ENCODE results near the gene ASB16. TPM values are rescaled to one million over a fixed set of nuclear protein-coding genes. Genes with fewer than 3 reads are reported as not detected.
"Not testable (repeated sequence)": the region's sequence is repeated elsewhere in the genome, so short reads cannot be mapped to it uniquely, and the experiment has no call there.

Gene ASB16
- total RNA-seq, 1 donor from 2014 or later = 12.9 TPM

- no peaks in the 10 kb centered on the region for H3K36me3 ChIP-seq
- no peak for DNase-seq
- H3K9me3 ChIP-seq (replicated peaks) = no peaks in the 10 kb centered on the region
- no peak for TF ChIP-seq CTCF (IDR thresholded peaks at IDR 0.05; ENCODE audit: borderline replicate concordance)
- H3K4me3 ChIP-seq = no peak overlapping the region
- H3K4me1 ChIP-seq = peaks cover 9% of the 10 kb centered on the region
- no peak overlapping the region for H3K27ac ChIP-seq (replicated peaks)
- intact Hi-C loops (cut with micrococcal nuclease) = no loop called here
- peaks cover 11% of the 10 kb centered on the region for H3K27me3 ChIP-seq (ENCODE audit: low read depth)
Measured at GRCh38 chr17:44133918-44134476, 36.5 kb upstream of the ASB16 start.

DNA sequence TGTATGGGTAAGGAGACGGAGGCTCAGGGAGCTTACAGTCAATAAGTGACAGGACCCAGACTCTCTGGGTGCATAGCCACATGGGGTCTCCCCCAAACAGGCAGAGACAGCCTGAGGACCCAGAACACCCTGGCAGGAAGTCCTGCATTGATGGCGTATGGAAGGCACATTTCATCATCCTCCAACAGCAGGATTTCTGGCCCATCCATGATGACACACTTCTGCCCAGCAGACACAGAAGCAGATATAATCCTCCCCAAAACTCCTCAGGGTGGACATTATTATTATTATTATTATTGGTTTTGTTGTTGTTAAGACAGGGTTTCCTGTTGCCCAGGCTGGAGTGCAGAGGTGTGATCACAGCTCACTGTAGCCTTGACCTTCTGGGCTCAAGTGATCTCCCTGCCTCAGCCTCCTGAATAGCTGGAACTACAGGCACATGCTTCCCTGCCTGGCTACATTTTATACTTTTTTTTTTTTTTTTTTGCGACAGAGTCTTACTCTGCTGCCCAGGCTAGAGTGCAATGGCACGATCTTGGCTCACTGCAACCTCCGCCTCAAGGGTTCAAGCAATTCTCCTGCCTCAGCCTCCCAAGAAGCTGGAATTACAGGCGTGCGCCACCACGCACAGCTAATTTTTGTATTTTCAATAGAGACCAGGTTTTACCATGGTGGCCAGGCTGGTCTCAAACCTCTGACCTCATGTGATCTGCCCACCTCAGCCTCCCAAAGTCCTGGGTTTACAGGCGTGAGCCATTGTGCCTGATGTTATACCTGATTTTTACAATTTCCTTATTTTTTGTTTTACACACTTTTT, 35.5 kb upstream of the ASB16 start:
- H3K27me3 ChIP-seq (ENCODE audit: low read depth) = peaks cover 11% of the 10 kb centered on the region
- no peak overlapping the region for H3K4me3 ChIP-seq
- no peak for DNase-seq
- TF ChIP-seq CTCF (IDR thresholded peaks at IDR 0.05; ENCODE audit: borderline replicate concordance) = no peak
- H3K36me3 ChIP-seq = no peaks in the 10 kb centered on the region
- no peaks in the 10 kb centered on the region for H3K9me3 ChIP-seq (replicated peaks)
- intact Hi-C loops (cut with micrococcal nuclease) = no loop called here
- H3K4me1 ChIP-seq = peaks cover 9% of the 10 kb centered on the region
- no peak overlapping the region for H3K27ac ChIP-seq (replicated peaks)

DNA sequence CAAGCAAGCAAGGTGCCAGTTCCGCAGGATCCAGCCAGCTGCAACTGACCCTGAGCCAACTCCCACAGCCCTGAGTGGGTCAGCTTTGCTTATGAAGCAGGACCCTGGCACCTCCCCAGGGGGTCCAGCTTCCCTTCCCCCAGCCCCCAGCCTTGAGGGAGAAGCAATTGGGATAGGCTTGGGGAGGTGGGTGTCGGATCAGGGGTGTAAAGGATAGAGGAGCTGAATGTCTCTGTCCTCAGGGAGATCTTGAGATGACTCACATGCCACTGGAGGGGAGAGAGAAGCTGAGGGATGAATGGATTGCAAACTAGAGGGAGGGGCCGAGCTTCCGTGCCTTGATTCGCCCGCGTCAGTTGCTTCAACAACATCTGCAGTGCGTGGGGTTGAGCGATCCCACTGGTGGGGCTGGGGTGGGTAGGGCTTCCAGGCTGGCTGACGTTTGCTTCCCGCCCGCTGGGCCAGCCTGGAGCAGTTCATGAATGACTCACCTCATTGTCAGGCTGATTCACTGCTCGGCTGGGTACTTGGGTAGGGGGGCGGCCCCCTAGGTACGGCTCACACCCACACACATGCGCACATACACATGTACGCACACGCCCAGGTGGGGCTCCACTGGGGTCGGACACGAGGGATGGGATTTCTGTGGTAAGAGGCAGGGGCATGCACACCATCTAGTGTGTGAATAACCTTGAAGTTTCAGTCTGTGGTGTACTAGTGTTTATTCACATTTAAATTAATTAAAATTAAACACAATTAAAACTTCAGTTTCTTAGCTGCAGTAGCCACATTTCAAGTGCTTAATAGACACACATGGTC, 32.4 kb upstream of the ASB16 start:
- DNase-seq = peak; percentile 63
- Histone ChIP-seq H3K4me1 (peaks cover 24% of the 10 kb centered on the region), H3K36me3 (no peaks in the 10 kb centered on the region), H3K4me3 (no peak overlapping the region), H3K27me3 (ENCODE audit: low read depth) (peaks cover 11% of the 10 kb centered on the region), H3K9me3 (replicated peaks) (no peaks in the 10 kb centered on the region), H3K27ac (replicated peaks) (no peak overlapping the region)
- no peak for TF ChIP-seq CTCF (IDR thresholded peaks at IDR 0.05; ENCODE audit: borderline replicate concordance)
- intact Hi-C loops (cut with micrococcal nuclease) = no loop called here

DNA sequence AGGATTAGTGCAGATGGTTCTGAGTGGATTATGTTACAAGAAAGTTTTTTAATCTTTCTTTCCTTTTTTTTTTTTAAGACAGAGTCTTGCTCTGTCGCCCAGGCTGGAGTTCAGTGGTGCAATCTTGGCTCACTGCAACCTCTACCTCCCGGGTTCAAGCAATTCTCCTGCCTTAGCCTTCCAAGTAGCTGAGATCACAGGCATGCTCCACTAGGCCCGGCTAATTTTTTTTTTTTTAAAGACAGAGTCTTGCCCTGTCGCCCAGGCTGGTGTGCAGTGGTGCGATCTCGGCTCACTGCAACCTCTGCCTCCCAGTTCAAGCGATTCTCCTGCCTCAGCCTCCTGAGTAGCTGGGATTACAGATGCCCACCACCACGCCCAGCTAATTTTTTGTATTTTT, 26.6 kb upstream of the ASB16 start:
- intact Hi-C loops (cut with micrococcal nuclease); H3K27ac ChIP-seq (replicated peaks): not testable (repeated sequence)

DNA sequence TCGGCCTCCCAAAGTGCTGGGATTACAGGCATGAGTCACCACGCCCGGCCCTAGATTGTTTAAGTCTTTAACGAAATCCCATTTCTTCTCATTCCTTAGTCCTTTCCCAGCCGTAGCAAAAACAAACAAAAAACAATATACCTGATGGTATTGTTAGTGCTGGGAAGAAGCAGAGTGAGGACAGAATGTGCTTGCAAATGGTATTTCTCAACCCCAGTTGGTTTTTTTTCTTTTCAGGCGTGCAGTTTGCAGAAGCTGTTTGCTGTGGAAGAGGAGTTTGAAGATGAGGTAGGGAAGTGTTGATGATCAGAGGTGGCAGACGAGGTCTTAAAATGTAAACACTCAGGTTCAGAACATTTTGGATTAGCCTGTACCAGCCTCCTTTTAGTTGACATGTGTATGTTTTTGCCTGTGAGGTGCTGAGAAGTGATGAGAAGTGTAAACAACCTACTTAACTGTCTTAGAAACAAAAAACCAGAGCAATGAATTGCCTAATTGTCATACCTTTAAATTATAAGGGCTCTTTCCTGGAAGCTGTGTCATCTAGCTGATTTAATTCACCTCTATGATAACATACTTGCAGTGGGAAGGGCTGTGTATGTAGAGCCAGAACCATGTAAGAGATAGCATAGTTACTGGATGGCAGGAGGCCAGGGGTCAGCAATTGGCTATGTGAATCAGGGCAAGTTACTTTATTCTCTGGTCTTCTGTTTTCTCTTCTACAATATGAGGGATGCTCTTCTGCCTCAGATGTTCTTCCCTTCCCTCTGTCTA, 25.4 kb upstream of the ASB16 start:
- H3K4me1 ChIP-seq = peaks cover 58% of the 10 kb centered on the region
- intact Hi-C loops (cut with micrococcal nuclease) = no loop called here

More for the DNA sequence above, 26.6 kb upstream of the ASB16 start:
- H3K9me3 ChIP-seq (replicated peaks); H3K27me3 ChIP-seq (ENCODE audit: low read depth); H3K36me3 ChIP-seq; H3K4me3 ChIP-seq; DNase-seq: not testable (repeated sequence)
- peaks cover 58% of the 10 kb centered on the region for H3K4me1 ChIP-seq

More for the DNA sequence above, 25.4 kb upstream of the ASB16 start:
- no peaks in the 10 kb centered on the region for H3K36me3 ChIP-seq
- no peak for TF ChIP-seq CTCF (IDR thresholded peaks at IDR 0.05; ENCODE audit: borderline replicate concordance)
- no peaks in the 10 kb centered on the region for H3K27me3 ChIP-seq (ENCODE audit: low read depth)
- DNase-seq = no peak
- H3K4me3 ChIP-seq = no peak overlapping the region
- no peaks in the 10 kb centered on the region for H3K9me3 ChIP-seq (replicated peaks)
- H3K27ac ChIP-seq (replicated peaks) = peak overlapping the region; percentile 88

Data from left ventricle myocardium inferior (tissue), 1 donor.